Natural killer cell (primary cell): ENCODE measurements around the gene DDR2. TPM values are rescaled to one million over a fixed set of nuclear protein-coding genes. Genes with fewer than 3 reads are reported as not detected.

Experiments
- ATAC-seq, 3 donors: fragments of 150-1000 bp in 2 of 3; fragments of 200-7000 bp in 1 of 3; cut with Tn5 transposase; 1 replicate in 1 of 3; 2 replicates in 2 of 3; pipeline ENCODE4 v1.10.0; 2021; ENCODE audit warnings: mild to moderate bottlenecking in 2 of 3, moderate library complexity in 2 of 3
- DNase-seq, 2 donors: peaks; one replicate each; pipeline versions ENCODE4 v3.0.0 to v3.0.0-alpha.2; 2013 to 2021; ENCODE audit warnings: mixed read lengths in 1 of 2
- H3K27ac ChIP-seq: one replicate; pipeline ENCODE4 v1.5.1; 2013; ENCODE audit warnings: mild to moderate bottlenecking, low read length
- H3K27me3 ChIP-seq: one replicate; pipeline ENCODE4 v1.6.1; 2013; ENCODE audit warnings: low read length; ENCODE audit not compliant: control insufficient read depth, insufficient read depth
- H3K36me3 ChIP-seq: one replicate; pipeline ENCODE4 v1.6.1; 2013; ENCODE audit warnings: low read length; ENCODE audit not compliant: control insufficient read depth, insufficient read depth
- H3K4me1 ChIP-seq: one replicate; pipeline ENCODE4 v1.6.1; 2013; ENCODE audit warnings: low read length; ENCODE audit not compliant: control insufficient read depth, insufficient read depth
- H3K4me3 ChIP-seq: one replicate; pipeline ENCODE4 v1.5.1; 2013; ENCODE audit warnings: low read length
- H3K9me3 ChIP-seq: one replicate; pipeline ENCODE4 v1.6.1; 2013; ENCODE audit warnings: low read length; ENCODE audit not compliant: control insufficient read depth, insufficient read depth
- H3K27ac Mint-ChIP-seq, 2 donors: one replicate each; pipeline ENCODE4 v1.8.0; 2022; ENCODE audit warnings: mild to moderate bottlenecking in 2 of 2, mixed read lengths in 2 of 2, moderate library complexity in 1 of 2
- H3K27me3 Mint-ChIP-seq, 2 donors: one replicate each; pipeline ENCODE4 v1.8.0; 2022; ENCODE audit warnings: low read depth in 2 of 2, mixed read lengths in 2 of 2
- H3K36me3 Mint-ChIP-seq: one replicate; pipeline ENCODE4 v1.8.0; 2022; ENCODE audit warnings: mixed read lengths
- H3K4me1 Mint-ChIP-seq, 2 donors: one replicate each; pipeline ENCODE4 v1.8.0; 2022; ENCODE audit warnings: mixed read lengths in 2 of 2
- H3K4me3 Mint-ChIP-seq: one replicate; pipeline ENCODE4 v1.8.0; 2022; ENCODE audit warnings: mild to moderate bottlenecking, moderate library complexity, mixed read lengths
- H3K9me3 Mint-ChIP-seq, 2 donors: one replicate each; pipeline ENCODE4 v1.8.0; 2022; ENCODE audit warnings: mixed read lengths in 2 of 2
- CTCF ChIP-seq: fragments of 200-600 bp; IDR thresholded peaks from one replicate; pipeline ENCODE4 v1.8.0; 2022; ENCODE audit warnings: antibody characterized with exemption
- WGBS: methylation state at CpG from one replicate; pipeline ENCODE4 v1.1.7; 2013; ENCODE audit warnings: missing lambda C conversion rate; ENCODE audit not compliant: insufficient coverage; 5-methylcytosine and 5-hydroxymethylcytosine counted together
- intact Hi-C: fragments of 100-400 bp; cut with micrococcal nuclease; formaldehyde crosslinking; loops from one replicate; pipeline ENCODE4 v1.14.2; 2022
- total RNA-seq, 4 donors: library from RNA; stranded (reverse); fragments of 120-200 nt in 1 of 4; gene quantifications; one replicate each; pipeline versions ENCODE4 v1.2.3 to v1.2.4, GENCODE V29; 2013 to 2022

Gene DDR2
- total RNA-seq, 3 donors from 2014 or later (not counting 1 experiment from before 2014, with no cell fraction given) = 1.5 to 2.0 (median 1.8) TPM

GRCh38 chr1:162679298-162679697 lies 47.0 kb downstream of the DDR2 start:
- ATAC-seq (no peak), DNase-seq (no peak)
- Mint-ChIP-seq H3K4me3 (no peak overlapping the region), H3K27ac (no peak overlapping the region), H3K9me3 (no peaks in the 10 kb centered on the region), H3K36me3 (no peaks in the 10 kb centered on the region), H3K4me1 (no peaks in the 10 kb centered on the region), H3K27me3 (peaks cover 3 to 10% of the 10 kb centered on the region in 2 donors)
- H3K36me3 ChIP-seq = no peaks in the 10 kb centered on the region
- TF ChIP-seq CTCF = no peak
- no peaks in the 10 kb centered on the region for H3K27me3 ChIP-seq
- WGBS = 0% methylated on average over 1 of the region's 1 CpG
- intact Hi-C loops = no loop called here
- H3K27ac ChIP-seq = no peak overlapping the region
- no peaks in the 10 kb centered on the region for H3K9me3 ChIP-seq
- H3K4me1 ChIP-seq = no peaks in the 10 kb centered on the region
- no peak overlapping the region for H3K4me3 ChIP-seq

- Histone ChIP-seq H3K4me1 (no peaks in the 10 kb centered on the region), H3K4me3 (no peak overlapping the region), H3K9me3 (no peaks in the 10 kb centered on the region), H3K27ac (no peak overlapping the region), H3K36me3 (no peaks in the 10 kb centered on the region), H3K27me3 (no peaks in the 10 kb centered on the region)
- intact Hi-C loops = no loop called here
- DNase-seq (no peak), ATAC-seq (no peak)
- 94% methylated on average over 5 of the region's 5 CpGs for WGBS
- no peak overlapping the region for H3K27ac Mint-ChIP-seq
- H3K27me3 Mint-ChIP-seq = peaks cover 3 to 10% of the 10 kb centered on the region in 2 donors
- H3K36me3 Mint-ChIP-seq = no peaks in the 10 kb centered on the region
- no peak for TF ChIP-seq CTCF
- no peaks in the 10 kb centered on the region for H3K4me1 Mint-ChIP-seq
- no peak overlapping the region for H3K4me3 Mint-ChIP-seq
- H3K9me3 Mint-ChIP-seq = no peaks in the 10 kb centered on the region
These were observed 48.3 kb downstream of the DDR2 start for GRCh38 chr1:162680419-162681121.

- ATAC-seq = no peak
- Histone ChIP-seq H3K27ac (no peak overlapping the region), H3K4me1 (no peaks in the 10 kb centered on the region), H3K4me3 (no peak overlapping the region), H3K9me3 (no peaks in the 10 kb centered on the region), H3K27me3 (no peaks in the 10 kb centered on the region), H3K36me3 (no peaks in the 10 kb centered on the region)
- no peak for TF ChIP-seq CTCF
- 92% methylated on average over 2 of the region's 2 CpGs for WGBS
- no peak overlapping the region for H3K4me3 Mint-ChIP-seq
- no peak for DNase-seq
- intact Hi-C loops = no loop called here
- no peak overlapping the region for H3K27ac Mint-ChIP-seq
- peaks cover 3 to 10% of the 10 kb centered on the region in 2 donors for H3K27me3 Mint-ChIP-seq
- no peaks in the 10 kb centered on the region for H3K36me3 Mint-ChIP-seq
- H3K4me1 Mint-ChIP-seq = no peaks in the 10 kb centered on the region
- H3K9me3 Mint-ChIP-seq = no peaks in the 10 kb centered on the region
These were observed 48.8 kb downstream of the DDR2 start for GRCh38 chr1:162681122-162681436.

- Mint-ChIP-seq H3K9me3 (no peaks in the 10 kb centered on the region), H3K27ac (no peak overlapping the region), H3K27me3 (peaks cover 3 to 11% of the 10 kb centered on the region in 2 donors), H3K4me3 (no peak overlapping the region), H3K36me3 (no peaks in the 10 kb centered on the region), H3K4me1 (no peaks in the 10 kb centered on the region)
- no peak for TF ChIP-seq CTCF
- intact Hi-C loops = no loop called here
- no peaks in the 10 kb centered on the region for H3K4me1 ChIP-seq
- no peak for DNase-seq
- no peak overlapping the region for H3K4me3 ChIP-seq
- H3K27me3 ChIP-seq = no peaks in the 10 kb centered on the region
- H3K27ac ChIP-seq = no peak overlapping the region
- no peak for ATAC-seq
- WGBS = 70% methylated on average over 1 of the region's 1 CpG
- H3K9me3 ChIP-seq = no peaks in the 10 kb centered on the region
- no peaks in the 10 kb centered on the region for H3K36me3 ChIP-seq
These were observed 49.8 kb downstream of the DDR2 start for GRCh38 chr1:162682013-162682419.
